Endothelial cell (in vitro differentiated cells): ENCODE measurements around the gene PYM1. TPM values are rescaled to one million over a fixed set of nuclear protein-coding genes. Genes with fewer than 3 reads are reported as not detected.

Source experiments
- DNase-seq: peaks from one replicate; pipeline ENCODE4 v3.0.0; 2021; ENCODE audit warnings: low spot score
- H3K27ac Mint-ChIP-seq: one replicate; pipeline ENCODE4 v1.8.0; 2021; ENCODE audit warnings: mixed read lengths, inconsistent platforms; ENCODE audit not compliant: unreplicated experiment
- H3K27me3 Mint-ChIP-seq: one replicate; pipeline ENCODE4 v1.8.0; 2021; ENCODE audit warnings: mild to moderate bottlenecking, moderate library complexity, mixed read lengths, inconsistent platforms; ENCODE audit not compliant: unreplicated experiment
- H3K36me3 Mint-ChIP-seq: one replicate; pipeline ENCODE4 v1.8.0; 2021; ENCODE audit warnings: mild to moderate bottlenecking, low read depth, mixed read lengths, inconsistent platforms; ENCODE audit not compliant: unreplicated experiment
- H3K4me1 Mint-ChIP-seq: one replicate; pipeline ENCODE4 v1.8.0; 2021; ENCODE audit warnings: mild to moderate bottlenecking, mixed read lengths, inconsistent platforms; ENCODE audit not compliant: unreplicated experiment
- H3K4me3 Mint-ChIP-seq: one replicate; pipeline ENCODE4 v1.8.0; 2021; ENCODE audit warnings: mild to moderate bottlenecking, mixed read lengths, inconsistent platforms; ENCODE audit not compliant: unreplicated experiment
- H3K9me3 Mint-ChIP-seq: one replicate; pipeline ENCODE4 v1.8.0; 2021; ENCODE audit warnings: mixed read lengths, inconsistent platforms; ENCODE audit not compliant: unreplicated experiment
- CTCF ChIP-seq: fragments of 200-600 bp; sonication (generic); IDR thresholded peaks from one replicate; pipeline ENCODE4 v1.5.0; 2021; ENCODE audit warnings: antibody characterized with exemption; ENCODE audit not compliant: unreplicated experiment
- total RNA-seq: library from RNA; stranded (reverse); fragmentation: NEBNext Ultra II Directional; extraction: Animal tissue kit (Norgen Biotek cat#: 25700); gene quantifications from one replicate; pipeline ENCODE4 v1.2.1, GENCODE V29; 2021; ENCODE audit not compliant: unreplicated experiment

The PYM1 gene
- total RNA-seq, 1 donor from 2014 or later = 58.6 TPM

GRCh38 chr12:55940065-55940732 lies 12.5 kb upstream of the PYM1 start:
- Mint-ChIP-seq H3K27me3 (peaks cover 14% of the 10 kb centered on the region), H3K36me3 (peaks cover 40% of the 10 kb centered on the region), H3K4me3 (peak overlapping the region; percentile 63), H3K9me3 (no peaks in the 10 kb centered on the region), H3K27ac (no peak overlapping the region), H3K4me1 (peaks cover 18% of the 10 kb centered on the region)
- DNase-seq = peak; percentile 88
- TF ChIP-seq CTCF = peak; percentile 75

- Mint-ChIP-seq H3K36me3 (peaks cover 32% of the 10 kb centered on the region), H3K27ac (no peak overlapping the region), H3K4me1 (peaks cover 18% of the 10 kb centered on the region), H3K4me3 (no peak overlapping the region), H3K9me3 (no peaks in the 10 kb centered on the region), H3K27me3 (peaks cover 18% of the 10 kb centered on the region)
- no peak for DNase-seq
- no peak for TF ChIP-seq CTCF
Measured at GRCh38 chr12:55938826-55939501, 11.3 kb upstream of the PYM1 start.

- no peak for DNase-seq
- TF ChIP-seq CTCF = no peak
- peaks cover 18% of the 10 kb centered on the region for H3K4me1 Mint-ChIP-seq
- H3K27me3 Mint-ChIP-seq = peaks cover 16% of the 10 kb centered on the region
- H3K9me3 Mint-ChIP-seq = no peaks in the 10 kb centered on the region
- H3K36me3 Mint-ChIP-seq = peaks cover 32% of the 10 kb centered on the region
- H3K4me3 Mint-ChIP-seq = peak overlapping the region; percentile 58
- no peak overlapping the region for H3K27ac Mint-ChIP-seq
Measured at GRCh38 chr12:55937981-55938380, 10.3 kb upstream of the PYM1 start.

- H3K9me3 Mint-ChIP-seq = no peaks in the 10 kb centered on the region
- H3K4me1 Mint-ChIP-seq = peaks cover 32% of the 10 kb centered on the region
- peak overlapping the region; percentile 74 for H3K4me3 Mint-ChIP-seq
- no peak for DNase-seq
- no peak for TF ChIP-seq CTCF
- no peak overlapping the region for H3K27ac Mint-ChIP-seq
- H3K27me3 Mint-ChIP-seq = peaks cover 18% of the 10 kb centered on the region
- peaks cover 20% of the 10 kb centered on the region for H3K36me3 Mint-ChIP-seq
Measured at GRCh38 chr12:55935738-55936151, 8.1 kb upstream of the PYM1 start.

- Mint-ChIP-seq H3K27ac (peak overlapping the region; percentile 49), H3K27me3 (peaks cover 18% of the 10 kb centered on the region), H3K36me3 (peaks cover 16% of the 10 kb centered on the region), H3K9me3 (no peaks in the 10 kb centered on the region), H3K4me1 (peaks cover 34% of the 10 kb centered on the region), H3K4me3 (peak overlapping the region; percentile 48)
- TF ChIP-seq CTCF = no peak
- DNase-seq = no peak
Measured at GRCh38 chr12:55934773-55935172, 7.1 kb upstream of the PYM1 start.
